GM06990 (cell line): ENCODE results near the gene ING3.

ENCODE experiments used
- DNase-seq: peaks from one replicate; pipeline ENCODE4 v3.0.0-alpha.2; 2011; ENCODE audit not compliant: insufficient read length; ENCODE audit errors: extremely low read depth
- H3K27me3 ChIP-seq: replicated peaks from 2 replicates; pipeline ENCODE4 v1.6.0; 2011; ENCODE audit warnings: low read length; ENCODE audit not compliant: control insufficient read depth, insufficient read depth
- H3K36me3 ChIP-seq: 2 replicates; pipeline ENCODE4 v1.5.1; 2011; ENCODE audit warnings: low read length; ENCODE audit not compliant: control insufficient read depth, insufficient read depth
- H3K4me3 ChIP-seq: replicated peaks from 2 replicates; pipeline ENCODE4 v1.5.1; 2011; ENCODE audit warnings: low read depth, mild to moderate bottlenecking, control low read depth, low read length
- CTCF ChIP-seq: IDR thresholded peaks from 2 replicates; pipeline ENCODE4 v1.5.1; 2011; ENCODE audit warnings: low read length, control low read depth, mild to moderate bottlenecking, inconsistent platforms; ENCODE audit not compliant: insufficient read depth, poor library complexity, severe bottlenecking

Gene ING3

GRCh38 chr7:120998520-120998919, 47.9 kb downstream of the ING3 start:
- H3K36me3 ChIP-seq: no peaks in the 10 kb centered on the region
- H3K27me3 ChIP-seq: no peaks in the 10 kb centered on the region
- DNase-seq: no peak
- H3K4me3 ChIP-seq: no peak overlapping the region
- TF ChIP-seq CTCF: no peak

GRCh38 chr7:120998996-120999565, 48.5 kb downstream of the ING3 start:
- Histone ChIP-seq H3K4me3 (no peak overlapping the region), H3K27me3 (peaks cover 1% of the 10 kb centered on the region; the same call in 1 of the 2 replicates), H3K36me3 (no peaks in the 10 kb centered on the region)
- no peak for TF ChIP-seq CTCF
- no peak for DNase-seq

GRCh38 chr7:121000081-121000983, 49.8 kb downstream of the ING3 start:
- TF ChIP-seq CTCF: no peak
- H3K27me3 ChIP-seq: peaks cover 1% of the 10 kb centered on the region; the same call in 1 of the 2 replicates
- no peak overlapping the region for H3K4me3 ChIP-seq
- no peaks in the 10 kb centered on the region for H3K36me3 ChIP-seq
- no peak for DNase-seq

- TF ChIP-seq CTCF: no peak
- Histone ChIP-seq H3K27me3 (peaks cover 1% of the 10 kb centered on the region; the same call in 1 of the 2 replicates), H3K36me3 (no peaks in the 10 kb centered on the region), H3K4me3 (no peak overlapping the region)
- no peak for DNase-seq
Observed at GRCh38 chr7:121001234-121001906, 50.8 kb downstream of the ING3 start.

GRCh38 chr7:121002048-121002756, 51.6 kb downstream of the ING3 start:
- Histone ChIP-seq H3K4me3 (no peak overlapping the region), H3K27me3 (peaks cover 1% of the 10 kb centered on the region; the same call in 1 of the 2 replicates), H3K36me3 (no peaks in the 10 kb centered on the region)
- TF ChIP-seq CTCF: no peak
- no peak for DNase-seq
